CD4-positive, CD25-positive, alpha-beta regulatory T cell (primary cell): Measurements from ENCODE around the gene CYP1B1. TPM values are rescaled to one million over a fixed set of nuclear protein-coding genes. Genes with fewer than 3 reads are reported as not detected.

Experiments used
- ATAC-seq, 2 donors: fragments of 150-1000 bp; cut with Tn5 transposase; one replicate each; pipeline ENCODE4 v1.10.0; 2021; ENCODE audit warnings: low read depth in 2 of 2, moderate number of reproducible peaks in 2 of 2, moderate library complexity in 1 of 2
- DNase-seq, 3 donors: peaks; one replicate each; pipeline versions ENCODE4 v3.0.0 to v3.0.0-alpha.2; 2012 to 2022; ENCODE audit warnings: mixed read lengths in 1 of 3
- H3K27ac ChIP-seq: one replicate; pipeline ENCODE4 v1.7.0; 2013; ENCODE audit warnings: mild to moderate bottlenecking, low read length; ENCODE audit not compliant: insufficient read depth, poor library complexity, severe bottlenecking
- H3K27me3 ChIP-seq: one replicate; pipeline ENCODE4 v1.7.0; 2013; ENCODE audit warnings: low read length; ENCODE audit not compliant: control insufficient read depth, insufficient read depth
- H3K36me3 ChIP-seq: one replicate; pipeline ENCODE4 v1.7.0; 2013; ENCODE audit warnings: mild to moderate bottlenecking, low read length, moderate library complexity; ENCODE audit not compliant: control insufficient read depth, insufficient read depth
- H3K4me1 ChIP-seq: 2 replicates; pipeline ENCODE4 v1.7.0; 2013; ENCODE audit warnings: mild to moderate bottlenecking, low read length; ENCODE audit not compliant: insufficient read depth, control insufficient read depth, poor library complexity, severe bottlenecking
- H3K4me3 ChIP-seq: one replicate; pipeline ENCODE4 v1.7.0; 2013; ENCODE audit warnings: low read depth, mild to moderate bottlenecking, low read length, moderate library complexity
- H3K9me3 ChIP-seq, 2 experiments: 1 replicate in 1 of 2; 2 replicates in 1 of 2; pipeline ENCODE4 v1.7.0; 2013; ENCODE audit warnings: low read length in 2 of 2, mild to moderate bottlenecking in 1 of 2, moderate library complexity in 1 of 2; ENCODE audit not compliant: control insufficient read depth in 2 of 2
- H3K27ac Mint-ChIP-seq, 3 donors: one replicate each; pipeline ENCODE4 v1.8.0; 2020 to 2022; ENCODE audit warnings: mild to moderate bottlenecking in 3 of 3, mixed read lengths in 3 of 3, moderate library complexity in 2 of 3
- H3K27me3 Mint-ChIP-seq: one replicate; pipeline ENCODE4 v1.8.0; 2022; ENCODE audit warnings: mild to moderate bottlenecking, mixed read lengths
- H3K36me3 Mint-ChIP-seq: one replicate; pipeline ENCODE4 v1.8.0; 2020; ENCODE audit warnings: mixed read lengths
- H3K4me1 Mint-ChIP-seq, 4 donors: one replicate each; pipeline ENCODE4 v1.8.0; 2020 to 2022; ENCODE audit warnings: mixed read lengths in 4 of 4, mild to moderate bottlenecking in 1 of 4
- H3K4me3 Mint-ChIP-seq, 4 donors: one replicate each; pipeline ENCODE4 v1.8.0; 2020 to 2022; ENCODE audit warnings: mild to moderate bottlenecking in 4 of 4, mixed read lengths in 4 of 4, moderate library complexity in 3 of 4
- H3K9me3 Mint-ChIP-seq, 7 donors: one replicate each; pipeline ENCODE4 v1.8.0; 2020 to 2022; ENCODE audit warnings: mixed read lengths in 7 of 7, mild to moderate bottlenecking in 3 of 7, moderate library complexity in 2 of 7
- polyA plus RNA-seq, 4 donors: library from polyadenylated mRNA; unstranded; fragments of 300-500 nt; fragmentation: Illumina TruSeq; gene quantifications; one replicate each; pipeline ENCODE4 v1.2.3, GENCODE V29; 2021
- total RNA-seq: library from RNA; stranded (reverse); gene quantifications from one replicate; pipeline ENCODE4 v1.2.3, GENCODE V29; 2022

CYP1B1 gene
- total and polyA plus RNA-seq, 5 donors from 2014 or later, result 0.09 to 0.36 (median 0.10) TPM; not detected in 2

GRCh38 chr2:38033646-38034045, 42.3 kb downstream of the CYP1B1 start:
- Histone ChIP-seq H3K4me3 (no peak overlapping the region), H3K9me3 (no peaks in the 10 kb centered on the region), H3K27me3 (peaks cover 38% of the 10 kb centered on the region), H3K4me1 (peaks cover 5% of the 10 kb centered on the region), H3K36me3 (no peaks in the 10 kb centered on the region), H3K27ac (no peak overlapping the region)
- H3K27ac Mint-ChIP-seq, result no peak overlapping the region
- H3K4me1 Mint-ChIP-seq, result peaks cover 0 to 6% (median 2%) of the 10 kb centered on the region in 4 donors
- H3K27me3 Mint-ChIP-seq, result peaks cover 36% of the 10 kb centered on the region
- no peaks in the 10 kb centered on the region for H3K9me3 Mint-ChIP-seq
- no peak for ATAC-seq
- no peak for DNase-seq
- H3K36me3 Mint-ChIP-seq, result no peaks in the 10 kb centered on the region
- H3K4me3 Mint-ChIP-seq, result no peak overlapping the region

DNA sequence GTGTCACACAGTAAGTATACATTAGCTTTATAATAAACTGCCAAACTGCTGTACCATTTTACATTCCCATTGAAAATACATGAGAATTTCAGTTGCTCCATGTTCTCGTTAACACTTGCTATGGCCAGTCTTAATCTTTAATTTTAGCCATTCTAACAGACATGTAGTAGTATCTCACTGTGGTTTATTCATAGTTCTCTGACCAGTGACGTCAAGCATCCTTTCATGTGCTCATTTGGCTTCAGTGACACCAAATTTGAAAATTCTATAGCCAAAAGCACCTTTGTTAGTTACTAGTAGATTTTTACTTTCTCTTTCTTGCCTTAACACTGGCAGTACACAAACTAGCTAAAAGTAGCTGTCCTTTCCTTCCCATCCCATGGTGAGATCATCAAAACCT, 43.0 kb downstream of the CYP1B1 start:
- Mint-ChIP-seq H3K4me3 (no peak overlapping the region), H3K27me3 (peaks cover 29% of the 10 kb centered on the region), H3K4me1 (peaks cover 0 to 5% (median 1%) of the 10 kb centered on the region in 4 donors), H3K27ac (no peak overlapping the region), H3K36me3 (no peaks in the 10 kb centered on the region), H3K9me3 (no peaks in the 10 kb centered on the region)
- H3K36me3 ChIP-seq, result no peaks in the 10 kb centered on the region
- peaks cover under 1% of the 10 kb centered on the region for H3K4me1 ChIP-seq
- no peaks in the 10 kb centered on the region for H3K9me3 ChIP-seq
- no peak for DNase-seq
- peaks cover 34% of the 10 kb centered on the region for H3K27me3 ChIP-seq
- no peak overlapping the region for H3K4me3 ChIP-seq
- ATAC-seq, result no peak
- H3K27ac ChIP-seq, result no peak overlapping the region

- Histone ChIP-seq H3K4me1 (no peaks in the 10 kb centered on the region), H3K27me3 (peaks cover 19% of the 10 kb centered on the region), H3K9me3 (no peaks in the 10 kb centered on the region), H3K36me3 (no peaks in the 10 kb centered on the region), H3K27ac (no peak overlapping the region), H3K4me3 (no peak overlapping the region)
- no peak for DNase-seq
- Mint-ChIP-seq H3K9me3 (no peaks in the 10 kb centered on the region), H3K4me1 (peaks cover 0 to 5% (median 0%) of the 10 kb centered on the region in 4 donors), H3K4me3 (no peak overlapping the region), H3K27me3 (peaks cover 20% of the 10 kb centered on the region), H3K36me3 (no peaks in the 10 kb centered on the region), H3K27ac (no peak overlapping the region)
- no peak for ATAC-seq
These were observed 45.2 kb downstream of the CYP1B1 start for GRCh38 chr2:38030635-38031355.

GRCh38 chr2:38029512-38029911, 46.4 kb downstream of the CYP1B1 start:
- H3K4me3 Mint-ChIP-seq, result no peak overlapping the region
- peaks cover 27% of the 10 kb centered on the region for H3K27me3 Mint-ChIP-seq
- H3K9me3 Mint-ChIP-seq, result no peaks in the 10 kb centered on the region
- no peaks in the 10 kb centered on the region for H3K36me3 ChIP-seq
- ATAC-seq, result no peak
- H3K4me1 ChIP-seq, result no peaks in the 10 kb centered on the region
- H3K9me3 ChIP-seq, result no peaks in the 10 kb centered on the region
- peaks cover 15% of the 10 kb centered on the region for H3K27me3 ChIP-seq
- no peak overlapping the region for H3K27ac ChIP-seq
- DNase-seq, result no peak
- H3K4me1 Mint-ChIP-seq, result peaks cover 0 to 5% (median 0%) of the 10 kb centered on the region in 4 donors
- no peaks in the 10 kb centered on the region for H3K36me3 Mint-ChIP-seq
- H3K27ac Mint-ChIP-seq, result no peak overlapping the region
- no peak overlapping the region for H3K4me3 ChIP-seq

- Mint-ChIP-seq H3K27ac (no peak overlapping the region), H3K4me3 (no peak overlapping the region), H3K36me3 (no peaks in the 10 kb centered on the region), H3K4me1 (peaks cover 0 to 5% (median 0%) of the 10 kb centered on the region in 4 donors), H3K27me3 (peaks cover 32% of the 10 kb centered on the region), H3K9me3 (no peaks in the 10 kb centered on the region)
- Histone ChIP-seq H3K4me3 (no peak overlapping the region), H3K36me3 (no peaks in the 10 kb centered on the region), H3K27ac (no peak overlapping the region), H3K4me1 (no peaks in the 10 kb centered on the region), H3K9me3 (no peaks in the 10 kb centered on the region), H3K27me3 (peaks cover 13% of the 10 kb centered on the region)
- DNase-seq (no peak), ATAC-seq (no peak)
These were observed 47.1 kb downstream of the CYP1B1 start for GRCh38 chr2:38028829-38029228.

- Mint-ChIP-seq H3K27ac (no peak overlapping the region), H3K27me3 (peaks cover 32% of the 10 kb centered on the region), H3K36me3 (no peaks in the 10 kb centered on the region), H3K4me3 (no peak overlapping the region), H3K4me1 (no peaks in the 10 kb centered on the region), H3K9me3 (peaks cover 0 to 2% (median 0%) of the 10 kb centered on the region in 7 donors)
- H3K9me3 ChIP-seq, result no peaks in the 10 kb centered on the region
- no peaks in the 10 kb centered on the region for H3K4me1 ChIP-seq
- no peak for DNase-seq
- H3K4me3 ChIP-seq, result no peak overlapping the region
- H3K27me3 ChIP-seq, result peaks cover 9% of the 10 kb centered on the region
- ATAC-seq, result no peak
- H3K27ac ChIP-seq, result no peak overlapping the region
- H3K36me3 ChIP-seq, result no peaks in the 10 kb centered on the region
These were observed 49.1 kb downstream of the CYP1B1 start for GRCh38 chr2:38026846-38027245.

- H3K4me3 ChIP-seq, result no peak overlapping the region
- no peak overlapping the region for H3K27ac Mint-ChIP-seq
- H3K9me3 ChIP-seq, result no peaks in the 10 kb centered on the region
- ATAC-seq, result no peak
- no peaks in the 10 kb centered on the region for H3K36me3 Mint-ChIP-seq
- H3K27ac ChIP-seq, result no peak overlapping the region
- H3K4me1 Mint-ChIP-seq, result no peaks in the 10 kb centered on the region
- no peaks in the 10 kb centered on the region for H3K36me3 ChIP-seq
- DNase-seq, result no peak
- no peak overlapping the region for H3K4me3 Mint-ChIP-seq
- H3K27me3 Mint-ChIP-seq, result peaks cover 21% of the 10 kb centered on the region
- H3K9me3 Mint-ChIP-seq, result peaks cover 0 to 2% (median 0%) of the 10 kb centered on the region in 7 donors
- H3K27me3 ChIP-seq, result peaks cover 2% of the 10 kb centered on the region
- no peaks in the 10 kb centered on the region for H3K4me1 ChIP-seq
These were observed 54.4 kb downstream of the CYP1B1 start for GRCh38 chr2:38021589-38021988.
